DND-41 (cell line): ENCODE measurements around the gene ZC3H7B.
"Not testable (repeated sequence)": the region's sequence is repeated elsewhere in the genome, so short reads cannot be mapped to it uniquely, and the experiment has no call there.

ENCODE experiments used
- CTCF ChIP-seq: IDR thresholded peaks from 2 replicates; pipeline ENCODE4 v1.5.1; 2012; ENCODE audit warnings: borderline replicate concordance, low read length, moderate library complexity, mild to moderate bottlenecking; ENCODE audit not compliant: poor library complexity, severe bottlenecking; ENCODE audit errors: extremely low read depth
- EZH2 ChIP-seq: IDR thresholded peaks from 3 replicates; pipeline ENCODE4 v1.6.1; 2012; ENCODE audit warnings: borderline replicate concordance, low read depth, mild to moderate bottlenecking, moderate library complexity, low read length, inconsistent platforms; ENCODE audit not compliant: severe bottlenecking

- TF ChIP-seq CTCF, EZH2: not testable (repeated sequence)
Observed at GRCh38 chr22:41259756-41260155, 41.6 kb upstream of the ZC3H7B start.
